Tibial nerve (tissue), 4 donors: ENCODE data around the gene BATF.

Experiments
- EP300 ChIP-seq, 2 donors: sonication (generic); formaldehyde crosslinking; IDR thresholded peaks; one replicate each; pipeline ENCODE4 v1.6.1; 2017; ENCODE audit warnings: antibody characterized with exemption in 2 of 2, mild to moderate bottlenecking in 1 of 2
- TF ChIP-seq, protein P1 (sequence below), 5 experiments: fragments of 200-600 bp in 3 of 5; fragments of 450-650 bp in 2 of 5; sonication (generic) in 3 of 5; IDR thresholded peaks; one replicate each; pipeline ENCODE4 v1.5.1; 2016 to 2019; ENCODE audit warnings: antibody characterized with exemption in 5 of 5, mild to moderate bottlenecking in 3 of 5, moderate library complexity in 2 of 5

GRCh38 chr14:75519826-75520728, 2.2 kb upstream of the BATF start:
- TF ChIP-seq EP300 (IDR thresholded peaks at IDR 0.05), result no peak
- TF ChIP-seq, protein P1, sequence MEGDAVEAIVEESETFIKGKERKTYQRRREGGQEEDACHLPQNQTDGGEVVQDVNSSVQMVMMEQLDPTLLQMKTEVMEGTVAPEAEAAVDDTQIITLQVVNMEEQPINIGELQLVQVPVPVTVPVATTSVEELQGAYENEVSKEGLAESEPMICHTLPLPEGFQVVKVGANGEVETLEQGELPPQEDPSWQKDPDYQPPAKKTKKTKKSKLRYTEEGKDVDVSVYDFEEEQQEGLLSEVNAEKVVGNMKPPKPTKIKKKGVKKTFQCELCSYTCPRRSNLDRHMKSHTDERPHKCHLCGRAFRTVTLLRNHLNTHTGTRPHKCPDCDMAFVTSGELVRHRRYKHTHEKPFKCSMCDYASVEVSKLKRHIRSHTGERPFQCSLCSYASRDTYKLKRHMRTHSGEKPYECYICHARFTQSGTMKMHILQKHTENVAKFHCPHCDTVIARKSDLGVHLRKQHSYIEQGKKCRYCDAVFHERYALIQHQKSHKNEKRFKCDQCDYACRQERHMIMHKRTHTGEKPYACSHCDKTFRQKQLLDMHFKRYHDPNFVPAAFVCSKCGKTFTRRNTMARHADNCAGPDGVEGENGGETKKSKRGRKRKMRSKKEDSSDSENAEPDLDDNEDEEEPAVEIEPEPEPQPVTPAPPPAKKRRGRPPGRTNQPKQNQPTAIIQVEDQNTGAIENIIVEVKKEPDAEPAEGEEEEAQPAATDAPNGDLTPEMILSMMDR (IDR thresholded peaks at IDR 0.05), result no peak
